Measurements from ENCODE around the gene PLD4.

PLD4 gene

GRCh38 chr14:104957146-104958113 is 32.8 kb downstream of the PLD4 start:
- DNase-seq: peak; percentile 52

GRCh38 chr14:104964546-104964945 is 39.9 kb downstream of the PLD4 start:
- DNase-seq: no peak

GRCh38 chr14:104965561-104966231 is 41.0 kb downstream of the PLD4 start:
- no peak for DNase-seq

- no peak for DNase-seq
Observed at GRCh38 chr14:104966261-104966865, 41.7 kb downstream of the PLD4 start.

GRCh38 chr14:104966981-104967385 is 42.3 kb downstream of the PLD4 start:
- DNase-seq: no peak

- DNase-seq: peak; percentile 48
Observed at GRCh38 chr14:104967386-104968152, 42.9 kb downstream of the PLD4 start.

- no peak for DNase-seq
Observed at GRCh38 chr14:104968153-104968527, 43.5 kb downstream of the PLD4 start.

- DNase-seq: no peak
Observed at GRCh38 chr14:104968541-104969401, 44.1 kb downstream of the PLD4 start.

GRCh38 chr14:104969741-104970230 is 45.1 kb downstream of the PLD4 start:
- DNase-seq: no peak

GRCh38 chr14:104970231-104971068 is 45.8 kb downstream of the PLD4 start:
- no peak for DNase-seq

GRCh38 chr14:104971447-104972240 is 47.0 kb downstream of the PLD4 start:
- no peak for DNase-seq

- peak; percentile 28 for DNase-seq
Observed at GRCh38 chr14:104972301-104973134, 47.8 kb downstream of the PLD4 start.

GRCh38 chr14:104973135-104973384 is 48.4 kb downstream of the PLD4 start:
- DNase-seq: no peak

- no peak for DNase-seq
Observed at GRCh38 chr14:104973385-104974145, 48.9 kb downstream of the PLD4 start.

- DNase-seq: no peak
Observed at GRCh38 chr14:104974146-104974541, 49.5 kb downstream of the PLD4 start.

GRCh38 chr14:104974665-104975390 is 50.1 kb downstream of the PLD4 start:
- DNase-seq: no peak

GRCh38 chr14:104975481-104976197 is 51.0 kb downstream of the PLD4 start:
- DNase-seq: no peak

All from NCI-H146 (cell line).